ENCODE data around the gene EPHB1.
"Not testable (repeated sequence)": the region's sequence is repeated elsewhere in the genome, so short reads cannot be mapped to it uniquely, and the experiment has no call there.

EPHB1 gene

GRCh38 chr3:135059580-135059979, 264.5 kb downstream of the EPHB1 start:
- DNase-seq, result no peak

- not testable (repeated sequence) for DNase-seq
These were observed 272.0 kb downstream of the EPHB1 start for GRCh38 chr3:135066844-135067727.

GRCh38 chr3:135068011-135068410, 273.0 kb downstream of the EPHB1 start:
- DNase-seq, result no peak

GRCh38 chr3:135069406-135069805, 274.3 kb downstream of the EPHB1 start:
- DNase-seq, result no peak

- DNase-seq, result no peak
These were observed 276.4 kb downstream of the EPHB1 start for GRCh38 chr3:135071483-135071882.

GRCh38 chr3:135072431-135072830, 277.4 kb downstream of the EPHB1 start:
- DNase-seq, result no peak

GRCh38 chr3:135075157-135075556, 280.1 kb downstream of the EPHB1 start:
- no peak for DNase-seq

GRCh38 chr3:135076341-135076740, 281.3 kb downstream of the EPHB1 start:
- DNase-seq, result no peak

- DNase-seq, result no peak
These were observed 282.1 kb downstream of the EPHB1 start for GRCh38 chr3:135077186-135077585.

- DNase-seq, result no peak
These were observed 283.2 kb downstream of the EPHB1 start for GRCh38 chr3:135078283-135078682.

- no peak for DNase-seq
These were observed 284.0 kb downstream of the EPHB1 start for GRCh38 chr3:135079095-135079494.

- DNase-seq, result no peak
These were observed 286.4 kb downstream of the EPHB1 start for GRCh38 chr3:135081451-135081850.

- no peak for DNase-seq
These were observed 286.9 kb downstream of the EPHB1 start for GRCh38 chr3:135081856-135082434.

GRCh38 chr3:135082706-135083105, 287.6 kb downstream of the EPHB1 start:
- DNase-seq, result no peak

- DNase-seq, result no peak
These were observed 288.1 kb downstream of the EPHB1 start for GRCh38 chr3:135083179-135083578.

GRCh38 chr3:135083756-135084155, 288.7 kb downstream of the EPHB1 start:
- no peak for DNase-seq

- no peak for DNase-seq
These were observed 289.3 kb downstream of the EPHB1 start for GRCh38 chr3:135084405-135084804.

- no peak for DNase-seq
These were observed 289.9 kb downstream of the EPHB1 start for GRCh38 chr3:135084976-135085375.

GRCh38 chr3:135085652-135086436, 290.8 kb downstream of the EPHB1 start:
- no peak for DNase-seq

- DNase-seq, result no peak
These were observed 292.7 kb downstream of the EPHB1 start for GRCh38 chr3:135087782-135088181.

- DNase-seq, result no peak
These were observed 294.4 kb downstream of the EPHB1 start for GRCh38 chr3:135089451-135089850.

- no peak for DNase-seq
These were observed 295.1 kb downstream of the EPHB1 start for GRCh38 chr3:135090020-135090717.

GRCh38 chr3:135091946-135092345, 296.9 kb downstream of the EPHB1 start:
- DNase-seq, result no peak
